ENCODE measurements around the gene HFE. TPM values are rescaled to one million over a fixed set of nuclear protein-coding genes. Genes with fewer than 3 reads are reported as not detected.
"Not testable (repeated sequence)": the region's sequence is repeated elsewhere in the genome, so short reads cannot be mapped to it uniquely, and the experiment has no call there.

Gene HFE
- total RNA-seq, 1 experiment from 2014 or later = not detected

DNA sequence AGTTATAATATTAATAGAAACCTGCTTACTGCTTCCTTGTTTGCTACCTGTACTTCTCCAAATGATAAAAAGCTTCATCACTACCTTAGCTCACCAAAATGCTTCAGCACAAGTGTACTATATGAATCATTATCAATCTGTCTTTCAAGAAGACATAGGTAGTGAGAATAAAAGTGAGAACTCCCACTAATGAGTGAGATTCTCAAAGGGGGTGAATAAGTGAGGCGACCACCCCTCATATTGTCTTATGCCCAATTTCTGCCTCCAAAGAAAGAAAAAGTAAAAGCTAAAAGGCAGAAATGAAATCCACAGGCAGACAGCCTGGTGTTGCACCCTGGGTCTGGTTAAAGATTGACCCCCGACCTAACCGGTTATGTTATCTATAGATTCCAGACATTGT is 6.1 kb upstream of the HFE start:
- H3K4me2 ChIP-seq (ENCODE audit: low read length); ATAC-seq; BruUV-seq (replicated peaks); POLR2A ChIA-PET (ENCODE audit: unreplicated experiment); H3K9me2 ChIP-seq (replicated peaks; ENCODE audit: low read length); H4K20me1 ChIP-seq (ENCODE audit: low read length); H3K27me3 ChIP-seq (ENCODE audit: low read length); H3K79me2 ChIP-seq (ENCODE audit: low read length); H3K9ac ChIP-seq (ENCODE audit: low read length); DNase-seq; intact Hi-C loops (cut with micrococcal nuclease); H3K27ac ChIP-seq (ENCODE audit: low read length); H3F3A ChIP-seq (ENCODE audit: low read length, unreplicated experiment); H2AFZ ChIP-seq (ENCODE audit: low read length); H3K4me3 ChIP-seq (ENCODE audit: low read length); H3K9me3 ChIP-seq (ENCODE audit: low read length); H3K36me3 ChIP-seq (ENCODE audit: low read depth, low read length); H3K4me1 ChIP-seq (ENCODE audit: insufficient read depth, low read length): not testable (repeated sequence)
- CTCF ChIA-PET = interaction anchor here (0.6 kb wide), 1 partner anchor 13 kb away, joined by 7 read pairs; no protein-coding TSS in a partner anchor

DNA sequence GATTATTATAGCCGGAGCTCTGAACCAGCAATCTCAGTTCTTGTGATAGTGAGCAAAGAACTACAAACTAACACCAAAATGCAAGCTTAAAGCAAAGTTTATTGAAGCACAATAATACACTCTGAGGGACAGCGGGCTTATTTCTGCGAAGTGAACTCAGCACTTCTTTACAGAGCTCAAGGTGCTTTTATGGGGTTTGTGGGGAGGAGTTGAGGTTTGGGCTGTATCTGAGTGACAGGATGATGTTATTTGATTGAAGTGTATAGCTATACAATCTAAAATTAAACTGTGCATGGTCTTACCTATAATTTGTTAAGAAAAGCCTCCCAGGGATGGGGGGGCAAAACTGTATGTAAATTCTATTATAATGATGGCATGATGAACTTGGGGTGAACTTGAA is 1.0 kb upstream of the HFE start:
- BruUV-seq (replicated peaks) = no TSS peak
- Histone ChIP-seq H3K4me1 (ENCODE audit: insufficient read depth, low read length) (no peaks in the 10 kb centered on the region), H3K4me3 (ENCODE audit: low read length) (no peak overlapping the region), H2AFZ (ENCODE audit: low read length) (no peak overlapping the region), H4K20me1 (ENCODE audit: low read length) (no peaks in the 10 kb centered on the region), H3K27me3 (ENCODE audit: low read length) (no peaks in the 10 kb centered on the region), H3K27ac (ENCODE audit: low read length) (no peak overlapping the region), H3K9ac (ENCODE audit: low read length) (no peak overlapping the region), H3K36me3 (ENCODE audit: low read depth, low read length) (no peaks in the 10 kb centered on the region), H3K79me2 (ENCODE audit: low read length) (no peaks in the 10 kb centered on the region), H3F3A (ENCODE audit: low read length, unreplicated experiment) (no peaks in the 10 kb centered on the region), H3K9me3 (ENCODE audit: low read length) (0 out of 2 replicates have a peak, but pooled peaks cover 6% of the 10 kb centered on the region), H3K9me2 (replicated peaks; ENCODE audit: low read length) (no peaks in the 10 kb centered on the region), H3K4me2 (ENCODE audit: low read length) (no peak overlapping the region)
- DNase-seq = no peak
- intact Hi-C loops (cut with micrococcal nuclease) = no loop called here
- no peak for TF ChIP-seq EZH2 (IDR thresholded peaks at IDR 0.05; ENCODE audit: low read length, unreplicated experiment)
- TF ChIP-seq, protein P1, sequence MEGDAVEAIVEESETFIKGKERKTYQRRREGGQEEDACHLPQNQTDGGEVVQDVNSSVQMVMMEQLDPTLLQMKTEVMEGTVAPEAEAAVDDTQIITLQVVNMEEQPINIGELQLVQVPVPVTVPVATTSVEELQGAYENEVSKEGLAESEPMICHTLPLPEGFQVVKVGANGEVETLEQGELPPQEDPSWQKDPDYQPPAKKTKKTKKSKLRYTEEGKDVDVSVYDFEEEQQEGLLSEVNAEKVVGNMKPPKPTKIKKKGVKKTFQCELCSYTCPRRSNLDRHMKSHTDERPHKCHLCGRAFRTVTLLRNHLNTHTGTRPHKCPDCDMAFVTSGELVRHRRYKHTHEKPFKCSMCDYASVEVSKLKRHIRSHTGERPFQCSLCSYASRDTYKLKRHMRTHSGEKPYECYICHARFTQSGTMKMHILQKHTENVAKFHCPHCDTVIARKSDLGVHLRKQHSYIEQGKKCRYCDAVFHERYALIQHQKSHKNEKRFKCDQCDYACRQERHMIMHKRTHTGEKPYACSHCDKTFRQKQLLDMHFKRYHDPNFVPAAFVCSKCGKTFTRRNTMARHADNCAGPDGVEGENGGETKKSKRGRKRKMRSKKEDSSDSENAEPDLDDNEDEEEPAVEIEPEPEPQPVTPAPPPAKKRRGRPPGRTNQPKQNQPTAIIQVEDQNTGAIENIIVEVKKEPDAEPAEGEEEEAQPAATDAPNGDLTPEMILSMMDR (conservative IDR thresholded peaks at IDR 0.05; ENCODE audit: low read depth, low read length) = no peak
- TF ChIP-seq EZH2phosphoT487 (IDR thresholded peaks at IDR 0.05; ENCODE audit: borderline replicate concordance, low read length) = no peak
- CTCF ChIA-PET = no interaction called here
- ATAC-seq = no peak
- POLR2A ChIA-PET (ENCODE audit: unreplicated experiment) = interaction anchor here (0.6 kb wide), 1 partner anchor 130 kb away, joined by 3 read pairs; a partner anchor contains a TSS

DNA sequence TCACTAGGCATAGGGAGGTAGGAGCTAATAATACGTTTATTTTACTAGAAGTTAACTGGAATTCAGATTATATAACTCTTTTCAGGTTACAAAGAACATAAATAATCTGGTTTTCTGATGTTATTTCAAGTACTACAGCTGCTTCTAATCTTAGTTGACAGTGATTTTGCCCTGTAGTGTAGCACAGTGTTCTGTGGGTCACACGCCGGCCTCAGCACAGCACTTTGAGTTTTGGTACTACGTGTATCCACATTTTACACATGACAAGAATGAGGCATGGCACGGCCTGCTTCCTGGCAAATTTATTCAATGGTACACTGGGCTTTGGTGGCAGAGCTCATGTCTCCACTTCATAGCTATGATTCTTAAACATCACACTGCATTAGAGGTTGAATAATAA is 1.1 kb downstream of the HFE start:
- no peaks in the 10 kb centered on the region for H3K36me3 ChIP-seq (ENCODE audit: low read depth, low read length)
- H3K9ac ChIP-seq (ENCODE audit: low read length) = no peak overlapping the region
- no peak for DNase-seq
- H3K4me1 ChIP-seq (ENCODE audit: insufficient read depth, low read length) = no peaks in the 10 kb centered on the region
- CTCF ChIA-PET = no interaction called here
- POLR2A ChIA-PET (ENCODE audit: unreplicated experiment) = no interaction called here
- H3K27me3 ChIP-seq (ENCODE audit: low read length) = no peaks in the 10 kb centered on the region
- TF ChIP-seq, protein P1 (conservative IDR thresholded peaks at IDR 0.05; ENCODE audit: low read depth, low read length) = no peak
- TF ChIP-seq EZH2phosphoT487 (IDR thresholded peaks at IDR 0.05; ENCODE audit: borderline replicate concordance, low read length) (no peak), EZH2 (IDR thresholded peaks at IDR 0.05; ENCODE audit: low read length, unreplicated experiment) (no peak)
- H3K27ac ChIP-seq (ENCODE audit: low read length) = no peak overlapping the region
- intact Hi-C loops (cut with micrococcal nuclease) = no loop called here
- H3F3A ChIP-seq (ENCODE audit: low read length, unreplicated experiment) = no peaks in the 10 kb centered on the region
- BruUV-seq (replicated peaks) = no TSS peak
- H3K9me3 ChIP-seq (ENCODE audit: low read length) = no peaks in the 10 kb centered on the region
- no peaks in the 10 kb centered on the region for H3K9me2 ChIP-seq (replicated peaks; ENCODE audit: low read length)
- H3K79me2 ChIP-seq (ENCODE audit: low read length) = no peaks in the 10 kb centered on the region
- no peak overlapping the region for H3K4me3 ChIP-seq (ENCODE audit: low read length)
- no peak for ATAC-seq
- no peak overlapping the region for H2AFZ ChIP-seq (ENCODE audit: low read length)
- H4K20me1 ChIP-seq (ENCODE audit: low read length) = no peaks in the 10 kb centered on the region
- no peak overlapping the region for H3K4me2 ChIP-seq (ENCODE audit: low read length)

All from PC-3 (cell line).